Endodermal cell (in vitro differentiated cells): ENCODE measurements around the gene PPP1R9A. TPM values are rescaled to one million over a fixed set of nuclear protein-coding genes. Genes with fewer than 3 reads are reported as not detected.

ENCODE experiments used
- DNase-seq: peaks from one replicate; pipeline ENCODE4 v3.0.0-alpha.2; 2017
- H3K27ac ChIP-seq: 2 replicates; pipeline ENCODE4 v1.5.1; 2013; ENCODE audit warnings: mild to moderate bottlenecking, low read depth, low read length, moderate library complexity
- H3K27me3 ChIP-seq: 2 replicates; pipeline ENCODE4 v1.6.1; 2013; ENCODE audit warnings: mild to moderate bottlenecking, low read length, moderate library complexity; ENCODE audit not compliant: insufficient read depth, control insufficient read depth, poor library complexity, severe bottlenecking
- H3K36me3 ChIP-seq: 2 replicates; pipeline ENCODE4 v1.7.0; 2013; ENCODE audit warnings: mild to moderate bottlenecking, low read length, moderate library complexity; ENCODE audit not compliant: control insufficient read depth, insufficient read depth
- H3K4me1 ChIP-seq: one replicate; pipeline ENCODE4 v1.7.0; 2013; ENCODE audit warnings: low read length; ENCODE audit not compliant: control insufficient read depth, insufficient read depth
- H3K4me3 ChIP-seq: 2 replicates; pipeline ENCODE4 v1.5.1; 2013; ENCODE audit warnings: mild to moderate bottlenecking, low read length, moderate library complexity
- H3K9ac ChIP-seq: 2 replicates; pipeline ENCODE4 v1.6.1; 2013; ENCODE audit warnings: mild to moderate bottlenecking, low read length, moderate library complexity; ENCODE audit not compliant: poor library complexity, severe bottlenecking; ENCODE audit errors: extremely low read depth
- H3K9me3 ChIP-seq: 2 replicates; pipeline ENCODE4 v1.6.1; 2013; ENCODE audit warnings: mild to moderate bottlenecking, low read length, moderate library complexity; ENCODE audit not compliant: control insufficient read depth
- H3K27ac Mint-ChIP-seq: 2 replicates; pipeline ENCODE4 v1.8.0; 2020; ENCODE audit warnings: mixed read lengths
- H3K27me3 Mint-ChIP-seq: 2 replicates; pipeline ENCODE4 v1.8.0; 2021; ENCODE audit warnings: mild to moderate bottlenecking, mixed read lengths; ENCODE audit not compliant: insufficient read depth
- H3K36me3 Mint-ChIP-seq: 2 replicates; pipeline ENCODE4 v1.8.0; 2020; ENCODE audit warnings: low read depth, mixed read lengths
- H3K4me1 Mint-ChIP-seq: 2 replicates; pipeline ENCODE4 v1.8.0; 2020; ENCODE audit warnings: mixed read lengths
- H3K4me3 Mint-ChIP-seq: 2 replicates; pipeline ENCODE4 v1.8.0; 2020; ENCODE audit warnings: mild to moderate bottlenecking, moderate library complexity, mixed read lengths
- H3K9me3 Mint-ChIP-seq: 2 replicates; pipeline ENCODE4 v1.8.0; 2020; ENCODE audit warnings: mild to moderate bottlenecking, mixed read lengths
- CTCF ChIP-seq: fragments of 200-600 bp; sonication (generic); conservative IDR thresholded peaks from 2 replicates; pipeline ENCODE4 v1.5.0; 2021; ENCODE audit warnings: antibody characterized with exemption, mild to moderate bottlenecking
- WGBS, 2 experiments: methylation state at CpG; one replicate each; pipeline versions ENCODE4 v1.1.5 to v1.1.7; 2013; ENCODE audit warnings: missing lambda C conversion rate in 2 of 2, mixed read lengths in 1 of 2; ENCODE audit not compliant: insufficient coverage in 1 of 2, insufficient read length in 1 of 2; 5-methylcytosine and 5-hydroxymethylcytosine counted together
- total RNA-seq, 2 donors: library from RNA; stranded (reverse); fragmentation: NEBNext Ultra II Directional in 1 of 2; extraction: Animal tissue kit (Norgen Biotek cat#: 25700) in 1 of 2; gene quantifications; 2 replicates in 1 of 2; 3 replicates in 1 of 2; pipeline ENCODE4 v1.2.1, GENCODE V29; 2021

The PPP1R9A gene
- total RNA-seq, 2 donors from 2014 or later, result 38.7 to 39.4 TPM

- Histone ChIP-seq H3K27ac (no peak overlapping the region), H3K9me3 (peaks cover 10% of the 10 kb centered on the region), H3K27me3 (no peaks in the 10 kb centered on the region), H3K36me3 (no peaks in the 10 kb centered on the region), H3K4me1 (no peaks in the 10 kb centered on the region), H3K9ac (no peak overlapping the region), H3K4me3 (no peak overlapping the region)
- Mint-ChIP-seq H3K4me1 (no peaks in the 10 kb centered on the region), H3K9me3 (peaks cover 11% of the 10 kb centered on the region), H3K36me3 (peaks cover 8% of the 10 kb centered on the region), H3K27ac (no peak overlapping the region), H3K27me3 (no peaks in the 10 kb centered on the region), H3K4me3 (no peak overlapping the region)
- no peak for TF ChIP-seq CTCF
- no peak for DNase-seq
These were observed 284.4 kb downstream of the PPP1R9A start for GRCh38 chr7:95191795-95192194.

- peaks cover 3% of the 10 kb centered on the region for H3K36me3 ChIP-seq
- WGBS, 2 experiments, result no CpG with 5 or more reads among the region's 1 CpG
- H3K9me3 ChIP-seq, result no peaks in the 10 kb centered on the region
- no peaks in the 10 kb centered on the region for H3K4me1 ChIP-seq
- H3K9ac ChIP-seq, result no peak overlapping the region
- no peak overlapping the region for H3K27ac Mint-ChIP-seq
- H3K27me3 ChIP-seq, result no peaks in the 10 kb centered on the region
- H3K27me3 Mint-ChIP-seq, result no peaks in the 10 kb centered on the region
- H3K4me3 Mint-ChIP-seq, result no peak overlapping the region
- no peaks in the 10 kb centered on the region for H3K9me3 Mint-ChIP-seq
- TF ChIP-seq CTCF, result no peak
- DNase-seq, result no peak
- no peak overlapping the region for H3K4me3 ChIP-seq
- H3K36me3 Mint-ChIP-seq, result no peaks in the 10 kb centered on the region
- peaks cover 1% of the 10 kb centered on the region for H3K4me1 Mint-ChIP-seq
- no peak overlapping the region for H3K27ac ChIP-seq
These were observed 291.5 kb downstream of the PPP1R9A start for GRCh38 chr7:95198863-95199262.

- Histone ChIP-seq H3K4me1 (no peaks in the 10 kb centered on the region), H3K36me3 (peaks cover 3% of the 10 kb centered on the region), H3K27ac (no peak overlapping the region), H3K9ac (no peak overlapping the region), H3K27me3 (no peaks in the 10 kb centered on the region), H3K4me3 (no peak overlapping the region), H3K9me3 (no peaks in the 10 kb centered on the region)
- DNase-seq, result peak; percentile 67
- no peaks in the 10 kb centered on the region for H3K9me3 Mint-ChIP-seq
- peaks cover 1% of the 10 kb centered on the region for H3K4me1 Mint-ChIP-seq
- H3K27ac Mint-ChIP-seq, result peak overlapping the region; percentile 5
- no peaks in the 10 kb centered on the region for H3K36me3 Mint-ChIP-seq
- no peaks in the 10 kb centered on the region for H3K27me3 Mint-ChIP-seq
- peak; percentile 83 for TF ChIP-seq CTCF
- no peak overlapping the region for H3K4me3 Mint-ChIP-seq
- WGBS, 2 experiments, result 79 to 100% methylated on average over 1 to 3 of the region's 3 CpGs
These were observed 292.6 kb downstream of the PPP1R9A start for GRCh38 chr7:95199779-95200558.
